ENCODE measurements around the gene ACVR1B.

Gene ACVR1B

DNA sequence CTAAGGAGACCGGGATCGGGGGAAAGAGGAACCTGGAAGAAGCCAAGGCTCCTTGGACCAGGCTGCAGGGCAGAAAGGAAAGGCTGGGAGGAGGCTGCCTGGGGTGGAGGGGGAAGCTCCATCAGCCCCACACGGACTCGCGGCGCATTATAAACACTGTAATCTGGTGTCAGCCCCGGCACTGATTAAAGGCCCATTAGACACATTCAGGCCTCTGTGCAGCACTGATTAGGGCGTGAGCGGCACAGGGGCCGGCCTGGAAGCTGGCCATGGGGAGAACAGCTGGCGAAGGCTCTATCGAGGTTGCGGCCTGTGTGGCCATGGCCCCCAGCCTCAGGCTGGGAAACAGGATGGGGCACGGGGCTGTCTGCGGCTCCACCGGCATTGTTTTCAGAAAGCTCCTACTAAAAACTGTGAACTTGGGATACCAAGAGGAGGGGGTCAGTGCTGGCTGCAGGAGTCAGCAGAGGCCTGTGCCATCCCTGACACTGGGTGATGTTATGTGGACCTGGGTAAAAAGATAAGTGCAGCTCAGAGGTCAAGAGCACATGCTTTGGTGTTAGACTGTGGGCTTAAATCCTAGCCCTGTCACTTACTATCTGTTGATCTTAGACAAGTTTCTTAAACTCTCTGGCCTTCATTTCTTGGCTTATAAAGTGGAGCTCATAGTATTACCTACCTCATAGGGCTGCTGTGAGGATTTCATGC is 33.6 kb upstream of the ACVR1B start:
- no peak for DNase-seq

- DNase-seq: no peak
These were observed 31.5 kb upstream of the ACVR1B start for GRCh38 chr12:51920046-51920445.

GRCh38 chr12:51921017-51921725 is 30.3 kb upstream of the ACVR1B start:
- DNase-seq: no peak

DNA sequence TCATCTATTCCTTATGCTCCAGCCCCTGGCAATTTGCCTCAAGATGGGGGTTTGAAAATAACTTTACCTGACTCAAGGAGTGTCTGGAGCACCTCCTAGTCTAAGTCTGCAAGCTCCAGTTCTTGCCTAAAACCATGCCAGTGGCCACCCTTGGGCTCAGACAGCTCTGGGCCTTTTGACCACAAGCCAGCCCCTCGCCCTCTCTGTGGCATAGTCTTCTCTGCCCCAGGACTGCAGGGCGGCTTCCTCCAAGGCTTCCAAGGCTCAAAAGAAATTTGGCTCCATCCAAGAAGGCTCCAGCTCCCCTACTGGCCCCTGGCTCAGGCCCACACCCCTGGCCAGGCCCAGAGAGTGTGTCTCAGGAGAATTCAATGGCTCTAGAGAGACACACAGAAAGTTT is 29.4 kb upstream of the ACVR1B start:
- no peak for DNase-seq

GRCh38 chr12:51922762-51923505 is 28.6 kb upstream of the ACVR1B start:
- no peak for DNase-seq

GRCh38 chr12:51923506-51924365 is 27.8 kb upstream of the ACVR1B start:
- DNase-seq: no peak

- no peak for DNase-seq
These were observed 26.8 kb upstream of the ACVR1B start for GRCh38 chr12:51924551-51925319.

GRCh38 chr12:51925346-51926063 is 26.0 kb upstream of the ACVR1B start:
- DNase-seq: no peak

- DNase-seq: no peak
These were observed 25.4 kb upstream of the ACVR1B start for GRCh38 chr12:51926064-51926632.

- no peak for DNase-seq
These were observed 24.8 kb upstream of the ACVR1B start for GRCh38 chr12:51926718-51927117.

DNA sequence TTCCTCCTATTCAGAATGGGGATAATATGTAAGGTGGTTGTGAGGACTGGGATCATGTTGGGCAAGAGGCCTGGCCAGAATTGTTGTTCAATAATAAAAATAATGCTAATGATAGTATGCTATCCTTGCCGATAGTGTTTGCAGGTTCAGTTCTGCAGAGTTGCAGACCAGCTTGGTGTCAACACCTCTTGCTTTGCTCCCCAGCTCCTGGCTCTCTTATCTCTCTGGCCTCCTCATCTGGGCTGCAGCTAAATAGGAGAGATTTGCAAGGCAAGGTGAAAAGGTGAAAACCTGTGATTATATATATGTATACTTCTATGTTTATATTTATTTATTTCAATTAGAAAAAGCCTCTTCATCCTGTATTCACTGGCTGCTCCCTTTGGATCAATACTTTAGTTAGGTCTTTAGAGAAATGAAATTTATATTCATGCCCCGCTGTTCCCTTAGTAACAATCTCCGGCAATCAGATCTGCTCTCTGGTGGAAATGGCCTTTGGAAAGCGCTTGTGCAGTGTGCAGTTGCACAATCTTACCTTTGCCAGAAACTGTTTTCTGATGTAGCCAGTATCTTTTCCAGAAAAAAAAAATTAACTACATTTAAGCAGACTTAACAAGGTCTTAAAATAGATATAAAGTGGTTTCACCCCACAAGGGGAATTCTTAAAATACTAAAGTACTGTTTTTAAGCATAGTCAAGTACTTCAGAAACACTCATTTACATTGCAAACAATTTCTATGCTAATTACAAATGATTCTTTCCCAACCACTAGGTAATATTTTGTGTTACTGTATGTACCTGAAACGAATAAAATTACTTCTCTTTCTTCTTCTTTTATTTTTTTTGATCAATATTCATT is 19.1 kb upstream of the ACVR1B start:
- no peak for DNase-seq

DNA sequence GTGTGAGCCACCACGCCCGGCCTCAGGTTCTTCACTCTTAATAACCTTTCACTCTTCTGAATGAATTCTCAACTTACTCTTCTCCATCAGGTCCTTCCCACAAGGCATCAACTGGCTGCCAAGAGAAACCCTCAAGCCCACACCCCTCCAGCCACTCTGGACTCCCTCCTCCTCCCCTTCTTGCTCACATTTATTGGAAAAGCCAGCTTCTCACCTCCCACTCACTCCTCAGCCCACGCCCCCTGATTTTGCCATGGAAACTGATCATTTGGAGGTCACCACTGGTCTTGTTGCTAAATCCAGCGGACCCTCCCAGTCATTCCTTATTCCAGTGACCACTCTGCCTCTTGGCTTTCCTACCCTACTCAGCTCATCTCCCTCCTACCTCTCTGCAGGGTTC is 17.4 kb upstream of the ACVR1B start:
- no peak for DNase-seq

- DNase-seq: no peak
These were observed 13.6 kb upstream of the ACVR1B start for GRCh38 chr12:51937926-51938325.

GRCh38 chr12:51938726-51939125 is 12.8 kb upstream of the ACVR1B start:
- DNase-seq: no peak

DNA sequence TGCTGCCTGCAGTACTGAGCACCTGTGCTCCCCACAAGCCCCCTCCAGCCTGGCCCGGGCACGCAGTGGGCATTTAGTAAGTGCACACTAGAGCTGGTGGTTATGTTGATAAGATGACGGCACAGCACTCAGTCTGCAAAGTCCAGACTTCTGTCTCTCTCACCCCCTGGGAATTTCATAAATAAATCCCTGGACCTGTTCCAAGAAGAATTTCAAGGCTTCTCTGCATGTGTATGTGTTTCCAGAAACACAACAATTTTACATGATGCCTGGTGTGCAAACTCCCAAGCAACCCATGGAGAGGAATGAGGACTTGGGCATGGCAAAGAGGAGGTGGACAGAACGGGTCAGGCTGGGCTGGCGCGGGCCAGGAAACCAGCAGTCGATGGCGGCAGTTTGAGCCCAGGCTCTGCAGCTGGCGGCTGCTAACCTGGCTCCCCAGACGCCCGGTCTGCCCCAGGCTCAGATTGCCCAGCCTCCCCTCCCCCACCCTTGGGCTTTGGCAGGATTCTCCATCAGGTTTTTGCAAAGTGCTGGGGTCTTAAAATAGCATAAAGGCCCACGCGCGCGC is 10.4 kb upstream of the ACVR1B start:
- no peak for DNase-seq

- DNase-seq: no peak
These were observed 9.9 kb upstream of the ACVR1B start for GRCh38 chr12:51941604-51942003.

DNA sequence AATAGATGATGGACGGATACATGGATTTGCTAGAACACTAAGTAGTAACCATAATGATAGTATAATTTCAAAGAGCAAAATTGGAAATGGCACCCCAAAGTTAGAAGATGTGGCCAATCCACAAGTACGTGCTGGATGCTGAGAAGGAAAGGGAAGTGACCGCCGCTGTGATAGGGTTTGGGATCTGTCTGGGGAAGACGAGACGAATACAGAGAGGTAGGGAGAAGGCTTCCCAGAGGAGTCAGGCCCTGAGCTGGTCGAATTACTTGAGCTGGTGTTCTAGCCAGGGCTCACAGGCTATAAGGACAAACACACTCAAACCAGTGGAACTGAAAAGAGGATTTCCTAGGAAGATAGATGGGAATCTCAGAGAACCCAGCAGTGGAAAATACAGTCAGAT is 9.4 kb upstream of the ACVR1B start:
- DNase-seq: no peak

DNA sequence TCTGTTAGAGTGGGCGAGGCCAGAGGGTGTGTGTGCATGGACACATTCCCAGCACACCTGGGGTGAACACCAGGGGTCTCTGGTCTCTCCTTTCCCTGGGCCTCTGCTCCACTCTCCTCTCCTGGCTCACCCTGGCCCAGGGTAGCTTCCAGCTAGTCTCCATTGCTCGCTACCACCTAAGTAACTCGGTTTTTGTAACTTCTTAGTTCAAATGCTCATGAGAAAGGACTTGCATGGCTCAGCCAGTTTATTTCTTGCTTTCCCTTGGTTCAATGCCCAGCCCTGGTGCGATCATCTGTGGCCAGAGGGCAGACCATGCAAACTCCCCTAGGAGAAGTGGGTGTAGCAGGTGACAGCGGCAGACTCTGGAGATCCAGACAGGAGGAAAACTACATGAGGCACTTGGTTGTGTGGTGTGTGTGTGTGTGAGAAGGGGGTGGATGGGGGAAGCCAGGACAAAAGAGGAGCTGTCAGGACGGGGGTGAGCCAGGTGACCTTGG is 8.9 kb upstream of the ACVR1B start:
- no peak for DNase-seq

DNA sequence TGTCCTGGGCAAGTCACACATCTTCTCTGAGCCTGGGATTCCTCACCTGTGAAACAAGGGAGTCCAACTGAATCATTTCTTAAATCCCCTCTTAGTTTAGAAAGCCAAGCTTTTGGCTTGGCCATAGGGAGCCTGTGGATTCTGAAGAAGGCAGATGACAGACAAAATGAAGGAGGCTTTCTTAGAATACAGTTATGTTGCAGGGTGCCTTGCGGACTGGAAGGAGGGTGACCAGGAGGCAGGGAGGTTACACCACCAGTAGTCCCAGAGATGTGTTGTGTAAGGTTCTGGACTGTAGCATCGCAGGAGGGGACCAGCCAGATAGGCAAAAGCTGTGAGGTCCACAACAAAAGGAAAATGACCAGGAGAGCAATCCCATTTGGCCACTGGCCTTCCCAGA is 8.2 kb upstream of the ACVR1B start:
- no peak for DNase-seq

All from GDM1 (cell line).